ENCODE measurements around the gene ARFGEF2.
A peak's percentile ranks its signal among the peaks of the same experiment; 100 is the strongest.

Gene ARFGEF2

DNA sequence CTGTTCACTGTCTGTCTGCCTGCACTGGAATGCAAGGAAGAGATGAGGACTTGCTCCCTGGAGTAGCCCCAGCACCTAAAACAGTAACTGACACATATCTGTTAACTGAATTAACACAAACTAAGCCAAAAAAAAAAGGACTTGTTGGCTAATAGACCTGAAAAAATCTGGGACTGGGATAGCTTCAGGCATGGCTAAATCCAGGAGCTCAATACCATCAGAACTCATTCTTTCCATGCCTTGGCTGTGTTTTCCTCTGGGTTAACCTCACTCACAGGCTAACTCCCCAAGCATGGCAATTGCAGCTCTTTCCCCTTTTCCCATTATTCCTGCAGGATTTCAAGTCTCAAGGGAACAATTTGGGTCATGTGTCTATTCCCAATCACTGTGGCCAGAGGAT is 21.6 kb upstream of the ARFGEF2 start:
- DNase-seq = no peak

DNA sequence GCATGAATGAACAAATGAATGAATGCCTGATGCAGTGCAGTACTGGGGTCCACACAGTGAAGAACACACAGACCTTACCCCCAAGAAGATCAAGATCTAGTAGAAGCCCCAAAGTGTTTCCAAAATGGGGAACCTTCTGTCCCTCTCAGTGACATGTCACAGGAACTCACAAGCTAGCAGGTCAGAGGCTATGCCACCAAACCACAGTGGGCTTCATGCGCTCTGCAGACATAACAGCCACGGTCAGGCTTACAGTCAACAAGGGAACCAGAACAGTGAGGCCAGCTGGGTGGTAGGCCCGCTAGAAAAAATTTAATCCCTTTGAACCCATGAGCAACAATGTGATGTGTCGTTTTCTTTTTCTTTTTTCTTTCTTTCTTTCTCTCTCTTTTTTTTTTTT is 20.2 kb upstream of the ARFGEF2 start:
- peak; percentile 22 to 39 for DNase-seq

DNA sequence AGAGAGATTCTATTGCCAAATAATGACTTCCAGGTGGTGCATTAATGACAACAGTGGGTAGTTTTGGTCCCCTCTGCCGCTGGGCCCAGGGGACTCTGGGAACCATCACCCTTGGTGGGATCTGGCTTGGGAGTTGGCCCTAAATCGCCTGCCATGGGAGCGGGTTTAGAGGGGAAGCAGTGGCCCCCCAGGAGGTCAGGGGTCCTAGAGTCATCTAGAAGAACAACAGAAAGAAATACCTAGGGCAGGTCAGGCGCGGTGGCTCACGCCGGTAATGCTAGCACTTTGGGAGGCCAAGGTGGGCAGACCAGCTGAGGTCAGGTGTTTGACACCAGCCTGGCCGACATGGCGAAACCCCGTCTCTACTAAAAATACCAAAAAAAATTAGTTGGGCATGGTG is 17.8 kb upstream of the ARFGEF2 start:
- DNase-seq = no peak

GRCh38 chr20:48904566-48905296 is 16.8 kb upstream of the ARFGEF2 start:
- peak; percentile 54 to 77 for DNase-seq

GRCh38 chr20:48905297-48905647 is 16.2 kb upstream of the ARFGEF2 start:
- DNase-seq = no peak

DNA sequence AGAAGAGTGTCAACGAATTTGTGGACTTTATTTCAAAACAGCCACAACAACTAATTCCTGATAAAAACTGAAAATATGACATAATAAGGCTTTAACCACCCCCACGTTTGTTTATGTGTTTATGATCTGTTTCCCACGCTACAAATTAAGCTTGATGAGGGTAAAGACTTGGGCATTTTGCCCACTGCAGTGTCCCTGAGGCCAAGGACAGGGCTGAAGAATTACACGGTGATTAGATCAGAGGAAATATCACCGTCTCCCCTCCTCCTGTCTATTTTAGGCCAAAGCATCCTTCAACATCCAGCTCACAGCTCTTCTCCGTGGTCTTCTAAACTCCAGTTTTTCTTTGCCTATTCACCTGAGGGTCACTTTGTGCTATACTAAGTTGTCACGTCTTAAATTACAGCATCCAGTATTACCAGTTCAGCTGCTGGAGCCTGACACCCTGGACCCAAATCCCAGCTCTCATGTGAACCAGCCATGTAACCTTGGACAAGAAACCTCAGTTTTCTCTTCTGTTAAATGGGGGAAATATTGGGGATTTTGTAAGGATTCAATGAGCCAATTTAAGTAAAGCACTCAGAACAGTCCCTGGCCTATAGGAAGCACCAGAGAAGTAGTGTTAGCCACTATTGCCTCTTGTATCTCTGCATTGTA is 15.2 kb upstream of the ARFGEF2 start:
- no peak for DNase-seq

DNA sequence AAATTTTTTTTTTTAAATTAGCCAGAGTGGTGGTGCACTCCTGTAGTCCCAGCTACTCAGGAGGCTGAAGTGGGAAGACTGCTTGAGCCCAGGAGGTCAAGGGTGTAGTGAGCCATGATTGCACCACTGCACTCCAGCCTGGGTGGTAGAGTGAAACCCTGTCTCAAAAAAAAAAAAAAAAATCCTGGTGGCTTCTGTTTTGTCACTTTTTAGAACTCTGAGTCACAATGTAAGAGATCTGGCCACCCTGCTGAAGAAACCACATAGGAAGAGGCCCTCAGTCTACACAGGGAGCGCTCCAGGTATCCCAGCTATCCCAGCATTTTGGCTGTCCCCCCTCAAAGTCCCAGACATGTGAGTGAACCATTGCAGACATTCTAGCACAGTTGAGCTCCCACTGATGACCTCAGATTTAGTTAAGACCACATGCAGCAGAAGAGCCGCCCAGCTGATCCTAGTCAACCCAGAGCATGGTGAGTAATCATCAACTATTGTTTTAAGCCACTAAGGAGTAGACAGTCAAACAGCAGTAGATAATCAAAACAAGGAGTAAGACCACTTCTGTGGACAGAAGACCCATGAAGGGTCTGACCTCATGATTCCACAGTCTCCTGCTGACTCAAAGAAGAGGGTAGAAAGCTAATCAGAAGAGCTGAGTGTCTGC is 12.7 kb upstream of the ARFGEF2 start:
- DNase-seq = no peak

DNA sequence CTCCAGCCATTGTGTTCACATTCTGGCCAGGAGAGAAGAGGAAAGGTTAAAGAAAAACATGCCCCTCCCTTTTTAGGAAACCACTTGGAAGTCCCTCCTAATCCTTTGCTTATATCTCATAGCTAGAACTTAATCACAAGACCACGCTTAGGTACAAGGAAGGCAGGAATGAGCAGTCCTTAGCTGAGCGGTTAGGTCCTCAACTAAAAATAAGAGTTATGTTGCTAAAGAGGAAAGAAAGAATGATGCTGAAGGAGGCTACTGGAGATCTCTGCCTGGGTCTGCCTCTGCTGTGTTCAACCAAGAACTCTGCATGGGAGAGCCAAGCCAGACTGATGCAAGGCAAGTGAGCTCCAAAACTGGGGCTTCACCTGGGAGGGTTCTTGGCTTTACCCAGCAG is 11.6 kb upstream of the ARFGEF2 start:
- DNase-seq = no peak

DNA sequence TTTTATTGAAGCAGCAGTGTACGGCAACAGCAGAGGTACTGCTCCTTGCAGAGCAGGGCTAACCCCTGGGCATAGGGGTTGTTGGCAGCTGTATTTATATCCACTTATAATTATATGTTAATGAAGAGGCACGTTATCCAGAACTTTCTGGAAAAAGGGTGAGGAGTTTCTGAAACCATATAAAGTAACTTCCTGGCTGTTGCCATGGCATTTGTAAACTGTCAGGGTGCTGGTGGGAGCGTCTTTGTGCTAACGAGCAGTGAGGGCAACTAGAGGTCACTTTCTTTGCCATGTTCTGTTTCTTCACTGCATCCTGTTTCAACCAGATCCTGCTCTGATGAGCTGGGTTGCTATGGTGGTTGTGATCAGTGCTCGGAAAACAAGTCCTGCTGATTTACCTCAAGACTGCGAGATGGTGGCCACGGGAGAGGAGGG is 11.1 kb upstream of the ARFGEF2 start:
- DNase-seq = no peak

GRCh38 chr20:48912065-48912464 is 9.4 kb upstream of the ARFGEF2 start:
- DNase-seq = no peak

DNA sequence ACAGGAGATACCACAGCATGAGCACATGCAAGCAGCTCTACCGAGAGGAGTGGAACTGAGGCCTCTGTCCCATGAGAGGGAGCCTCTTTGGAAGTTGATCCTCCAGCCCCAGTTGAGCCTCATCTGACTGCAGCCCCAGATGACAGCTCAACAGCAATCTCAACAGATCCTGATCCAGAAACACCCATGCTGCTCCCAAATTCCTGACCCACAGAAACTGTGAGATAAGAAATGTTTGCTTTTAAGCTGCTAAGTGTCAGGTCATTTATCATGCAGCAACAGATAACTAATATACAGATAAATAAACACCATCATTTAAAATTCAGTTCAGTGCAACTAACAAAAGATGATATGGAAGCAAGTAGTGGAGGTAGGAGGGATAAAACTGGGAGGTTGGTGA is 4.8 kb upstream of the ARFGEF2 start:
- no peak for DNase-seq

DNA sequence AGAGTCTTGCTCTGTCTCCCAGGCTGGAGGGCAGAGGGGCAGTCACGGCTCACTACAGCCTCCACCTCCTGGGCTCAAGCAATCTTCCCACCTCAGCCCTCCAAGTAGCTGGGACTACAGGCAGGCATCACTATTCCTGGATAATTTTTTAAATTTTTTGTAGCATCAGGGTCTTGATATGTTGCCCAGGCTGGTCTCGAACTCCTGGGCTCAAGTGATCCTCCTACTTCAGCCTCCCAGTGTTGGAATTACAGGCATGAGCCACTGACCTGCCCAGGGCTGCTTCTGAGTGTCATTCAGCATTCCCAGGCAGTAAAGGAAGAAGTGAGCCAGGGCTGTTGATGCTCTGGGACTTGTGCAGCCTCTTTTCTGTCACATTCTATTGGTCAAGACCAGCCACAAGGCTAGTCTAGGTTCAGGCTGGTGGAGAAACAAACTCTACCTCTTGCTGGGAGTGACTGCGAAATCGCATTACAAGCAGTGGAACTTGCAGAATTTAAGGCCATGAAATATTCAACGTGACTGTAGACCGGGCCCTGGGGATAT is 2.1 kb upstream of the ARFGEF2 start:
- no peak for DNase-seq

DNA sequence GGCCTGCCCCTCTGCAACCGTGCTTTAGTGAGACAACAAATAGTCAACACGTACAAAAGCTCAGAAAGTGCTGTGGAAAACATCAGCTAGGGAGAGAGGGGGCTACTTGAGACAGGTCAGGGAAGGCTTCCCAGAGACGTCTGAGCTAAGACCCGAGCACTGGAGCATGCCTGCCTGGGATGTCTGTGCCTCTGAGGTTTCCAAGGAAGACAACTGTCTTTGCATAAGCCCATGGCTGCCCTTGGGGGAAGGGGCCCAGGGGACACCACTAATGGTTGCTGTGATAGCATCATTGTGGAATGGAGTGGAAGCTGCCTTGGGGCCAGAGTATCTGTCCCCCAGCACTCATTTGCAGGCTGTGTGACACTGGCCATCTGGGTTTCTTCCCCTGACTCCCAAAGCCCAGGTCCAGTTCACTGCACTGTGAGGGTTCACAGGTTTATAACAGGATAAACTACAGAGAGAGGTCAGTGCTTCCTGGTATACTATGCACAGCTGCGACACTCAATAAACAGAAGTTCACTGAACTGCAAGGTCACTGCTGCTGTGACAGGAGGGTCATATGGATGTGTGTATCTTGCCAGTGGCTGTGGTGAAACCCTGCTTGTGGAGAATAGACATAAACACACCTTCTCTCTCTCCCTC is 1.5 kb upstream of the ARFGEF2 start:
- DNase-seq = no peak

DNA sequence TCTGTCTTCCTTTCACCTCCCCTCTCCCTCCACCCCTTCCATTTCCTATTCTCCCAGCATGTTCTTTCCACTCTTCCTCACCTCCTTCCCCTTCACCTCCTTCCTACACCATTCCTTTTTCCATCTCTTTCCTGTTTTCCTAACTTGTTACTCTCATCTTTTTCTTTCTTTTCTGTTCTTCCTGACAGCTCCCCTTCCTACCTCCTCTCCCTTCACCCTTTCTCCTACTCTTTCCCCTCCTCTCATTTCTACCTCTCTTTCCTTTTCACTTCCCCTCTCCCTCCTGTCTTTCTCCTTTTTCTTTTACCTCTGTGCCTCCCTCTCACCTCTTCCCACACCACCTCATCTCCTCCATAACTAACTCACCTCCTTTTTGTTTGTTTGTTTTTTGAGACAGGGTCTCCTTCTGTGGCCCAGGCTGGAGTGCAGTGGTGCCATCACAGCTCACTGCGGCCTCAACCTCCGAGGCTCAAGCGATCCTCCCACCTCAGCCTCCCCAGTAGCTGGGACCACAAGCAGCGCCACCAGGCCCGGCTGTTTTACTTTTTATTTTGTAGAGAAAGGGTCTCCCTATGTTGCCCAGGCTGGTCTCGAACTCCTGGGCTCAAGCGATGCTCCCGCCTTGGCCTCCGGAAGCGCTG is 864 bp upstream of the ARFGEF2 start:
- DNase-seq = no peak

- DNase-seq = peak in 1 of 2 experiments; percentile 19
Observed at GRCh38 chr20:48921883-48922820, 641 bp downstream of the ARFGEF2 start.

DNA sequence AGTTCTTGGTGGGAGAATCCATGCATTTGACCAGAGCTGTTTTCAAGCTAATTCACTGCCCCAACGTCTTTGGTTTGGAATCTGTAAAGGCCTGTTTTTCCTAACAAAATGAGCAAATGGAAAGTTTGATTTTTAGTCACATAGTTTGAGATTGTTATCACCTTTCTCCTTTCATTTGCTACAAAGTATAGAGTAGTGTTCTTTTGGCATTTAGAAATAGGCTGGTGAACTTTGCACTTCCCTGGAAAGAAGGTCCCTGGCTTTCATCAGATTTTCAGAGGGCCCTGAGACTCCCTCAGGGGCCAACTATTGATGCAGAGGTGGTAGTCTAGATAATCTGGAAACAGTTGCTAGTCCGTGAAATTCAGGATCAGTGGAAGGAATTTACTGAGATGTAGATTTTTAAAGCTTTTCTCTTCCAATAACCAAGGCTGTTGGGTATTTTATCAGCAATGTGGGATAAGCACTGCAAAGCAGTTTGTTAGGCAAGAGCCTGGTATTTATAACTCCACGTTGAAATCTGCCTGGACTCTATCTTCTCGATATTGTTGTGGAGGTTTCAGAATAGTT is 1.7 kb downstream of the ARFGEF2 start:
- no peak for DNase-seq

DNA sequence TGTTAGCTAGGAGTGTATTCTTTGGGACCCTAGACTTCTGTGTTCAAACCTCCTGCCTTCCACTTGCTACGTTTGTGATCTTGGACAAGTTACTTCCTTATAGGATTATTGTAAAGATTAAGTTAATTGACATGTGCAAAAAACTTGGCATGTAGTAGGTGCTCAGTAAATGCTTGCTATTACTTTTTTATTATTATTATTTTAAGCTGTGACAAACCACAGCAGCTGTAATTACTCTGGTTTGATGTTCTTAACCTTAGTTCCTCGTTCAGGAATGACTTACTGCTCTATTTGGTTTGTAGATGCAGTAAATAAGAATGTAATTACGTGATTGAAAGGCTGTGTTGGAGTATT is 3.2 kb downstream of the ARFGEF2 start:
- DNase-seq = no peak

GRCh38 chr20:48926267-48926666 is 4.8 kb downstream of the ARFGEF2 start:
- DNase-seq = no peak

GRCh38 chr20:48926821-48927220 is 5.3 kb downstream of the ARFGEF2 start:
- DNase-seq = no peak

DNA sequence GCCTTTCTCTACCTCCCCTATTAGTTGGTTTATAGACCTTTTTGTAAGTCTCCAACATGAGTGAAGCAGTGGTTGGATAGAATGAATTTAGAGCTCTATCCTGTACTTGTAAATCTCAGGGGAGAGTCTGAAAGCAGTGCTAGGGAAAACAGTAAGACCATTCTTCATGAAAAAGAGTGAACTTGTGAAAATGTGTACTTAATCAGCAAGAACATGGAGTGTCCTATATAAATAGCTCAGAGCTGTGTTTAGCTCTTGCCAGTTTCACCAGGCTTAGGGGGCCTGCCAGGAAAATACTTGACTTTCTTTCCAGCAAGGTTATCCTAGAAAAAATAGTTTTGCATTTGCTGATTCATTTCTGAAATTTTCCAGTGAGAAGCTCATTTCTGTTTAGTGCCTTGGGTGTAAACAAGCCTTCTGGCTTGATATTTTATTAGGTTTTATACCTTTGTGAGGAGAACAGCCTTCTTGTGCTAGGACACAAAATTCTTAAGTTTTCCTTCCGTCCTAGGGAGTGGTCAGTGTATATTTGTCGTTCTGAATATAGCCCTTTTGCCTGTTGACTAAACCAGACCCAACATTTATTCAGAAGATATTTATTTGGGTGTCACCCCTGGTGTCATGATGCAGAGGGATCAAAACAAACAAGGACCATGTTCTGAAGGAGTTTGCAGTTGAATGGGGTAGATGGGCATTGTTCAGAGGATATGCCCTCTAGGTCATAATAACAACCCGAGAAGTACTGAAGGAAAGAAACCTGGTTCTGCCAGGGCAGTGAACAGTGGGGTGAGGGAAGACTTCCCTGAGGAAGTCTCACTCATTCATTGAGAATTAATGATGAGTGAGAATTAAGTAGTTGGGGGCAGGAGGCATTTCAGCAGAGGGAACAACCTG is 7.6 kb downstream of the ARFGEF2 start:
- DNase-seq = no peak

Data from Kasumi-1 (cell line).